ENCODE results near the gene DHCR7. TPM values are rescaled to one million over a fixed set of nuclear protein-coding genes. Genes with fewer than 3 reads are reported as not detected.

DHCR7 gene
- total and polyA plus RNA-seq, 2 experiments from 2014 or later = 13.6 to 15.7 TPM

DNA sequence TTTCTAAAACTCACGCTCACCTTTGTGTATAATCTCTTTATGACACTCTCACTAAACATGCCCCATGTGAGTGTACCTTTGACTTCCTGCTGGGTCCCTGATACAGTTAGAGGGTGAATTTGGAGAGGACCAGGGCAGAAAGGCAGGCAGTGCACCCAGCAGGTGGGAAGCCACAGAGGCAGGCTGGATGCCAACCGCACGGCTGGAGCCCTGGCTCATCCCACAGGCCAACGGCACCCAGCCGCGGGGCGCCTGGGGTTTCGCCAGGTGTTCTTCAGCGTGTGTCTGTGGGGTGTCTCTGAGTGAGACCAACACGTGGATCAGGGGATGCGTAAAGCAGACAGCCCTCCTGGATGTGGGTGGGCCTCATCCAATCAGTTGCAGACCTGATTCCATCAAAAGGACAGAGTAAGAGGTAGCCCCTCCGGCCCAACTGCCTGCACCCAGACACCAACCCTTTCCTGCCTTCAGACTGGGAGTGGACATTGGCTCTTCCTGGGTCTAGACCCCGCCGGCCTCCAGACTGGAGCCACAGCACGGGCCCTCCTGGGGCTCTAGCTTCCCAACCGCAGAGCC, 51.6 kb downstream of the DHCR7 start:
- H3K36me3 ChIP-seq (ENCODE audit: low read depth) = no peaks in the 10 kb centered on the region
- H3K27ac ChIP-seq = no peak overlapping the region
- 65 to 66% methylated on average over 14 to 16 of the region's 16 CpGs for WGBS, 2 experiments (ENCODE audit: low coverage in 1 of 2, low lambda C conversion rate in 2 of 2, missing lambda C conversion rate in 2 of 2)
- TF ChIP-seq EZH2 (IDR thresholded peaks at IDR 0.05; ENCODE audit: insufficient read depth, poor library complexity, severe bottlenecking) (no peak), EZH2phosphoT487 (IDR thresholded peaks at IDR 0.05; ENCODE audit: insufficient read depth, low read depth) (no peak)
- H4K20me1 ChIP-seq (ENCODE audit: insufficient read depth) = no peaks in the 10 kb centered on the region
- no peak overlapping the region for H3K4me2 ChIP-seq (ENCODE audit: unreplicated experiment)
- no peaks in the 10 kb centered on the region for H3F3A ChIP-seq (ENCODE audit: insufficient read depth)
- no peak overlapping the region for H3K9ac ChIP-seq
- H3K27me3 ChIP-seq (replicated peaks; ENCODE audit: insufficient read depth) = peaks cover 16% of the 10 kb centered on the region
- no peaks in the 10 kb centered on the region for H3K79me2 ChIP-seq (ENCODE audit: insufficient read depth)
- H3K9me3 ChIP-seq (ENCODE audit: low read depth) = no peaks in the 10 kb centered on the region
- H3K4me3 ChIP-seq = no peak overlapping the region
- DNase-seq = no peak
- H3K9me2 ChIP-seq (ENCODE audit: insufficient read depth) = no peaks in the 10 kb centered on the region
- no peaks in the 10 kb centered on the region for H3K4me1 ChIP-seq (ENCODE audit: insufficient read depth)
- in situ Hi-C loops (cut with MboI) = no loop called here
- H2AFZ ChIP-seq = no peak overlapping the region

DNA sequence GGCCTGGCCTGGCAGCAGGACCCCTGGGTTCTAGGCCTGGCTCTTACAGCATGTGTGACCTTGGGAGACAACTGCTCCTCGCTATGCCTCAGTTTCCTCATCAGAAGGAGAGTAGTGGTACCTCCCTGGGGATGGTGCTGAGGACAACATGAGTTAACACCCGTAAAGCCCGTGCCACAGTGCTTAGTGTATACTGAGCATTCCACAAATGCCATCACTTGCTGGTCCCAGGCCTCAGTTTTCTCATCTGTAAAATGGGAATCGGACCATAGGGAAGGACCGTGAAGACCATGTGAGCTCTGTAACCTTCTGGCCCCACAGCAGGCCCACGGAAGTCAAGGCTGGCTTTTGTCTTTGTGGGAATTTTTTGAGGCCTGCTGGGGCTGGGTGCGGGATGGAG, 52.4 kb downstream of the DHCR7 start:
- WGBS, 2 experiments (ENCODE audit: low coverage in 1 of 2, low lambda C conversion rate in 2 of 2, missing lambda C conversion rate in 2 of 2) = 32 to 37% methylated on average over 7 of the region's 7 CpGs
- H3K27me3 ChIP-seq (replicated peaks; ENCODE audit: insufficient read depth) = peaks cover 24% of the 10 kb centered on the region
- TF ChIP-seq EZH2 (IDR thresholded peaks at IDR 0.05; ENCODE audit: insufficient read depth, poor library complexity, severe bottlenecking) = no peak
- TF ChIP-seq EZH2phosphoT487 (IDR thresholded peaks at IDR 0.05; ENCODE audit: insufficient read depth, low read depth) = no peak

GRCh38 chr11:71395263-71395560, 53.0 kb downstream of the DHCR7 start:
- in situ Hi-C loops (cut with MboI) = no loop called here

More for the DNA sequence above, 52.4 kb downstream of the DHCR7 start:
- H3K9me3 ChIP-seq (ENCODE audit: low read depth) = no peaks in the 10 kb centered on the region
- H3K4me1 ChIP-seq (ENCODE audit: insufficient read depth) = no peaks in the 10 kb centered on the region
- no peak for DNase-seq
- H2AFZ ChIP-seq = no peak overlapping the region
- H4K20me1 ChIP-seq (ENCODE audit: insufficient read depth) = no peaks in the 10 kb centered on the region
- in situ Hi-C loops (cut with MboI) = no loop called here
- no peak overlapping the region for H3K27ac ChIP-seq
- H3K4me3 ChIP-seq = no peak overlapping the region
- H3K79me2 ChIP-seq (ENCODE audit: insufficient read depth) = no peaks in the 10 kb centered on the region
- H3F3A ChIP-seq (ENCODE audit: insufficient read depth) = no peaks in the 10 kb centered on the region
- no peaks in the 10 kb centered on the region for H3K36me3 ChIP-seq (ENCODE audit: low read depth)
- no peak overlapping the region for H3K4me2 ChIP-seq (ENCODE audit: unreplicated experiment)
- H3K9ac ChIP-seq = no peak overlapping the region
- no peaks in the 10 kb centered on the region for H3K9me2 ChIP-seq (ENCODE audit: insufficient read depth)

GRCh38 chr11:71393283-71393682, 54.9 kb downstream of the DHCR7 start:
- Histone ChIP-seq H3K4me2 (ENCODE audit: unreplicated experiment) (no peak overlapping the region), H3K9me3 (ENCODE audit: low read depth) (no peaks in the 10 kb centered on the region), H4K20me1 (ENCODE audit: insufficient read depth) (no peaks in the 10 kb centered on the region), H3K79me2 (ENCODE audit: insufficient read depth) (no peaks in the 10 kb centered on the region), H3K36me3 (ENCODE audit: low read depth) (no peaks in the 10 kb centered on the region), H3K4me3 (no peak overlapping the region), H3K27ac (no peak overlapping the region), H2AFZ (no peak overlapping the region), H3K4me1 (ENCODE audit: insufficient read depth) (no peaks in the 10 kb centered on the region), H3K9me2 (ENCODE audit: insufficient read depth) (no peaks in the 10 kb centered on the region), H3F3A (ENCODE audit: insufficient read depth) (no peaks in the 10 kb centered on the region), H3K9ac (no peak overlapping the region), H3K27me3 (replicated peaks; ENCODE audit: insufficient read depth) (peaks cover 35% of the 10 kb centered on the region)
- WGBS, 2 experiments (ENCODE audit: low coverage in 1 of 2, low lambda C conversion rate in 2 of 2, missing lambda C conversion rate in 2 of 2) = 23 to 33% methylated on average over 2 of the region's 2 CpGs
- TF ChIP-seq EZH2phosphoT487 (IDR thresholded peaks at IDR 0.05; ENCODE audit: insufficient read depth, low read depth) (no peak), EZH2 (IDR thresholded peaks at IDR 0.05; ENCODE audit: insufficient read depth, poor library complexity, severe bottlenecking) (no peak)
- in situ Hi-C loops (cut with MboI) = no loop called here
- DNase-seq = no peak

More at GRCh38 chr11:71395263-71395560, 53.0 kb downstream of the DHCR7 start:
- no peak overlapping the region for H3K27ac ChIP-seq
- H3K4me3 ChIP-seq = no peak overlapping the region
- H3K27me3 ChIP-seq (replicated peaks; ENCODE audit: insufficient read depth) = peaks cover 28% of the 10 kb centered on the region
- no peaks in the 10 kb centered on the region for H3F3A ChIP-seq (ENCODE audit: insufficient read depth)
- no peak overlapping the region for H3K9ac ChIP-seq
- no peaks in the 10 kb centered on the region for H3K9me2 ChIP-seq (ENCODE audit: insufficient read depth)
- no peak for DNase-seq
- H3K4me1 ChIP-seq (ENCODE audit: insufficient read depth) = no peaks in the 10 kb centered on the region
- H3K36me3 ChIP-seq (ENCODE audit: low read depth) = no peaks in the 10 kb centered on the region
- H3K9me3 ChIP-seq (ENCODE audit: low read depth) = no peaks in the 10 kb centered on the region
- TF ChIP-seq EZH2phosphoT487 (IDR thresholded peaks at IDR 0.05; ENCODE audit: insufficient read depth, low read depth) (no peak), EZH2 (IDR thresholded peaks at IDR 0.05; ENCODE audit: insufficient read depth, poor library complexity, severe bottlenecking) (no peak)
- no peak overlapping the region for H2AFZ ChIP-seq
- H3K4me2 ChIP-seq (ENCODE audit: unreplicated experiment) = no peak overlapping the region
- 31 to 33% methylated on average over 7 of the region's 7 CpGs for WGBS, 2 experiments (ENCODE audit: low coverage in 1 of 2, low lambda C conversion rate in 2 of 2, missing lambda C conversion rate in 2 of 2)
- no peaks in the 10 kb centered on the region for H3K79me2 ChIP-seq (ENCODE audit: insufficient read depth)
- H4K20me1 ChIP-seq (ENCODE audit: insufficient read depth) = no peaks in the 10 kb centered on the region

- Histone ChIP-seq H4K20me1 (ENCODE audit: insufficient read depth) (no peaks in the 10 kb centered on the region), H3K27ac (no peak overlapping the region), H3K27me3 (replicated peaks; ENCODE audit: insufficient read depth) (peaks cover 35% of the 10 kb centered on the region), H3F3A (ENCODE audit: insufficient read depth) (no peaks in the 10 kb centered on the region), H2AFZ (no peak overlapping the region), H3K9me3 (ENCODE audit: low read depth) (no peaks in the 10 kb centered on the region), H3K9me2 (ENCODE audit: insufficient read depth) (no peaks in the 10 kb centered on the region), H3K4me3 (no peak overlapping the region), H3K9ac (no peak overlapping the region), H3K79me2 (ENCODE audit: insufficient read depth) (no peaks in the 10 kb centered on the region), H3K4me1 (ENCODE audit: insufficient read depth) (no peaks in the 10 kb centered on the region), H3K4me2 (ENCODE audit: unreplicated experiment) (no peak overlapping the region), H3K36me3 (ENCODE audit: low read depth) (no peaks in the 10 kb centered on the region)
- no peak for TF ChIP-seq EZH2 (IDR thresholded peaks at IDR 0.05; ENCODE audit: insufficient read depth, poor library complexity, severe bottlenecking)
- TF ChIP-seq EZH2phosphoT487 (IDR thresholded peaks at IDR 0.05; ENCODE audit: insufficient read depth, low read depth) = no peak
- 1 to 3% methylated on average over 8 of the region's 8 CpGs for WGBS, 2 experiments (ENCODE audit: low coverage in 1 of 2, low lambda C conversion rate in 2 of 2, missing lambda C conversion rate in 2 of 2)
- no peak for DNase-seq
- in situ Hi-C loops (cut with MboI) = no loop called here
These were observed 56.4 kb downstream of the DHCR7 start for GRCh38 chr11:71391796-71392195.

Data from GM23248 (cell line).